DMS153 treated with DMSO at 0.1 percent for 48 hours (cell line): ENCODE data around the gene NCAM1.

Experiments used
- DNase-seq: peaks from one replicate; lab custom pipeline; 2025; ENCODE audit not compliant: unreplicated experiment; lab: John Stamatoyannopoulos, UW

NCAM1 gene

DNA sequence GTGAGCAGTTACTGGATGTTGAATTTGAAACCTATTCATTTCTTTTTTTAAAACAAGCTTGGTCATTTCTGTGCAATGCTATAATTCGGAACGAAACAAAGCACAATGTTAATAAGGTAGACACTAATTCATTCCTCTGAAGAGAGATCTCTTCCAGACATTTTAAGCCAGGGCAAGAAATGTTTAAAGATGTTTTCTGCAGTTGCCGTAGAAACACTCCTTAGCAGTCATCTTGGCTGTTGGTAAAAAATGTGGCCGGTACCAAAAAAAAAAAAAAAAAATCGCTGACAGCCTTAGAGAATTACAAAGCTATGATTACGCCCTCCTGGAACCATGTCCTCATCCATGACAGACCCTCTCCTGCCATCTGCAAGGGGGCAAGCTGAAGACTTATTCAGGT is 286.7 kb downstream of the NCAM1 start:
- DNase-seq, result no peak

DNA sequence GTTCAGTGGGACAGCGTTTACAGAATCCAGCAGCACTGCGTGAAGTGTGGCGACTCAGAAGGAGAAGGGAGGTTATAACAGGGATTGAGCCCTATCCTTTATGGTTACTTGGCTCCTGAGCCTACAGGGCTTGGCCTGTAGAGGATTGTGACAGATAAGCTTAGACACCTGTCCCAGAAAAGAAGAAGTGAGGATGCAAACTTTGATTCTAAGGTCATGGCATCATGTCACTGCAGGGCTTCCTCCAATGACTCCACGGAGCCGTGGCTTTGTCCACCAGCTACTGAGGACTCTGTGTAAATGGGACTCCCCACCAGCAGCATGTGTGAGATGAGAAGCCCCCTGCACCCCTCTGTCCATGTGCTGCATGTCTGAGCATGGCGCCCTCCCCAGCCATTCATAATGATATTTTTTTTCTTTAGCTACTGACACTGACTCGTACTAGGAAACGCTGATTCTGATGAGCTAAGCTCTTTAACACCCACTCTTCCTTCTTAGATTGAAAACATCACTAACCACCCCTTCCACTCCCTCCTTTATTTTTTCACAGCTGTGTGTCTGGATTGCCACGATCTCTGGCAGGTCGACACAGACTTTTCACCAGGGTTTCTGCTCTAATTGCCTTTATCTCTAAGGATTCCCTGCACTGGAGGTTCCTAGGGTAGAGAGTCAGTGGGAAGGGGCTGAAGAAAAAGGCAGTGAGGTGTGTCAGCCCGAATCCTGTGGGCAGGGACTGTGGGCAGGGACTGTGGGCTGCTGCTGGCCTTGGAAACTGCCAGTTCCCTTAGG is 287.7 kb downstream of the NCAM1 start:
- no peak for DNase-seq

DNA sequence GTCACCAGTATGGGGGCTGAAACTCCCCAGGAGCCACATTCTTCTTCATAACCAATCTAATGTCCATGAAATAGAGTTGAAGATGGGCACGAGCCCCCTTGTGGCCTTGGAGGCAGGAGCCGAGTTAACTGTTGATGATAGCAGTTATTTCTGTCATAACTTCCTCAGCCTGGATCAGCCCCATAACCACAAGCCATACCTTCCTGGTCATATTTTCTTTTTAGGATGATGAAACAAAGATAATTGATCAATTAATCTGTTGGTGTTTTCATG is 288.2 kb downstream of the NCAM1 start:
- DNase-seq, result no peak

DNA sequence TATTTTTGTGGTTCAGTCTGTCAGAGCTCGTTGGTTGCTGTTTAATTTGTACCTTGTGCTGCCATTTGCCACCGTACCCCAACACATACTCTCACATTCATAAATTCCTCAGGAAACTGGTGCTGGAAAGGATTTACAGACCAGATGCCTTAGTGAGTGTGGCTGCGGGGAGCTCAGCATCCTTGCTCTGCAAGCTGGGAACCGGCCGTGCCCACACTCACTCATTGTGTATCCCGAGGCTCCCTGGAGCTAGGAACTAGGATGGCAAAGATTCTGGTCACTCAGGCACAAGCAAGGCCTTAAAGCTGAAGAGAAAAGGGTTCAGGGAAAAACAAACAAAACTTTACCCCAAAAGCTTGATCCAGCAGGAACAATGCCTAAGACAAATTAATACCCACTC is 288.6 kb downstream of the NCAM1 start:
- DNase-seq, result no peak

DNA sequence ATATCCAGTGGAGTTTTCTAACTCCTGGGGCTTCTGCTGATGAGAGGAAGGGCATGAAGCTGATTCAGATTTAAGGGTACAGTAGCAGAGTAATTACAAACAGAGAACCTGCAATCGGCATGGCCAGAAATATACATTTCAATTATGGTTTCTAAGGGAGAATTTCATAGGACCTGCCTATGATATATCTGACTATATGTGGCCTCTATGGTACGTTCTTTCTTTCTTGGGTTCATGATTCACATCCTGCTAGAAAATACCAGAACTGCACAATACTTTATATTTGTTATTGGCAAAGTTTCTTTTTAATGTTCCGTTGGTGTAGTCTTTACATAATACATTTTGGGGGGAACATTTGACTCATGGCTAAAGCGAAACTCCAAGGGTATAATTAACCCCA is 290.1 kb downstream of the NCAM1 start:
- DNase-seq, result no peak

DNA sequence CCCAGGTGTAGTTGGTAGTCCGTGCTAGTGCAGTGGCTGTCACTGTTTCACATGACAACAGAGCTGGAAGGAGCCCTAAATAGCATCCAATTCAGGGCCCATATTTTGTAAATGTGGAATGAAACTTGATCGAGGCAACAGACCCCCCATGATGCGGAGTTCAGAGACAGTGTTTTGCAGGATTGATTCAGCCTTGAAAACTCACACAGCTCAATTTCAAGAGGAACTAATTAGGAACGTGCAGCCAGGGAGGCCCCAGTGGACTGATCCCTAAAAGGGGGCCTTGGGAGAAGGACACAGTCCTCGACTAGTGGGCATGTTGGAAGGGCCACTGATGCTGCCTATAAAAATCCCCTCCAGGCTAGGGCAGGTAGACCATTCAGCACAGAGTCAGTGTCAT is 292.2 kb downstream of the NCAM1 start:
- no peak for DNase-seq

DNA sequence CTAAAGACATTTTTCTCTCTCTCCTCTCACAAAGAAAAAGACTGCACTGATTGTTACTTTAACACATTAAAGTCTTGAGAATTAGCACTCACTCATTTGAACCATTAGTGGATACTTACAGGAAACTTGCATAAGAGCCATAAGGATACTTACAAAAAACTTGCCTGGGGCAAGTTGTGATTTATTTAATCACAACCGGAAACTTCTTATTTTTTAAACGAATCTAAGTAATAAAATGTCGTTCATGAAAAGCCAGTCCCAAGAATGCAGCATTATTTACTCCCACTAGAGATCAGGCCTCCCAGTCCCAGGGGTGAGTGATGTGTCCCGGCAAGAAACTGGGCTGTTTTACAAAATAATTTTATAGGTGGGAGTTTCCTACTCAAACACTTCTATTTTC is 293.9 kb downstream of the NCAM1 start:
- DNase-seq, result no peak

DNA sequence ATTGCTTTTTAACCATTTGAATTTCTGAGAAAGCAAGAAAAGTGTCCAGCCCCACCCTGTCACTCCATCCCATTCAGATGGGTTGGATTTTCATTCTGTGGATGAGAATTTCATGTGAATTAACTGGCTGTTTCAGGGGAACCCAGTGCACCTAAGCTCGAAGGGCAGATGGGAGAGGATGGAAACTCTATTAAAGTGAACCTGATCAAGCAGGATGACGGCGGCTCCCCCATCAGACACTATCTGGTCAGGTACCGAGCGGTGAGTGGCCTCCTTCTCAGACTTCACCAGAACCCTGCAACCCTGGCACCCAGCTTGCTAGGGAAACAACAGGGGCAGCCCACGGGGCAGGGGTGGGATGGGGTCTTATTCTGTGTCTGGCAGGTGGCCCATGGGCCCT is 294.5 kb downstream of the NCAM1 start:
- DNase-seq, result no peak

DNA sequence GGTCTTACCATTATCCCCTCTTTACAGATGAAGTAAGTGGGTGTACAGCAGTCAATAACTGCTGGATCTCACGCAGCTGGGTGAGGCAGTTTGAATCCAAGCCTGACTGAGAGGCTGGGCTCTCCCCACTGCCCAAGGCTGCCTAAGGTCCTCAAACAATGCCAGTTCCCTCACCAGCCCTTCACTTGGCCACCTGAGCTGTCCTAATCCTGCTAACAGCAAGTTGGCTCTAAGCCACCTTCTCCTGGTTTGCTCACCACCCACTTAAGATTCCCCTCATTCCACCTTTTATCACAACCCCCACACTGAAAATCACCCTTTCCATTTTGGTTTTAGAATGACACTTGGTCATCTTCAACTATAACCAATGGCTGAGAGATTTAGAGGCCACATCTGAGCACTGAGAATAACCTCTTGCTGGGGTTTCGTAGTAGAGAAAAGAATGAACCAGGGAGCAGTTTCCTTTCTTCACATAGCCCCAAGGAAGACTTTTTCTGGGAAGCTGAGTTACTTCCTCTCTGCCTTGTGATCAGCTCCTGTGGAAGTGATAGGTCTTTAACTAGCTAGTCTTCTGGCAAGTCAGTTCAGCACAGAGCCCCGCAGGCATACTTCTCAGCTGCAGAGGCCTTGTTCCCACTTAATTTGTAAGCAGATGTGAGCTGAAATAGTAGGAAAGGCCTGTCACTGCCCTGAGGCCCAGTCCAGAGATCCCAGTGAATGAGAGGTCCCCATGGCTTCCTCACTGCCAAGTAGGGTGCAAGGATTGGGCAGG is 295.4 kb downstream of the NCAM1 start:
- no peak for DNase-seq

DNA sequence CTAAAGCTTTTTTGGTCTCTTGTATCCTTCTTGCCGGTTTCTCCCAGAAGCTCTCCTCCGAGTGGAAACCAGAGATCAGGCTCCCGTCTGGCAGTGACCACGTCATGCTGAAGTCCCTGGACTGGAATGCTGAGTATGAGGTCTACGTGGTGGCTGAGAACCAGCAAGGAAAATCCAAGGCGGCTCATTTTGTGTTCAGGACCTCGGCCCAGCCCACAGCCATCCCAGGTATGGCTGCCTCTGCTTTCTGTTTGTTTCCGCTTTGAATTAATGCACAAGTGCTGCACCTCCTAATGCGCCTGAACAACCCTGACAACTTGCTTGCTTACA is 298.8 kb downstream of the NCAM1 start:
- no peak for DNase-seq

DNA sequence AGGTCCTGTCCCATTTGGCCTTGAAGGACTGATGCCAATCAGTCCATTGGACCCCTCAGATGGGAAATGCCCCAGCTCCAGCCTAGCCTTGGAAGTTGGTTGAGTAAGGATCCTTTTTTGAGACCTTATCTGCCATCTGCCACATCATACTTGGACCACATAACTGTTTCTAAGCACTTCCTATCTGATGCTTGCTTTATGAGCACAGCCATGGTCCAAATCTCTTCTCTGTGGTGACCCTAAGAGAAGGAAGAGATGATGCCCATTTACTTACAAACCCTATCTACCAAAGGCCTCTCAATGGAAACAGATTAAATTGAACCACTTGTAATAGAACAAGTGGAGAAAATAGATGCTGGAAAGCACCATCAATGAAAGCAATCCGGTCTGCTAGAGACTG is 299.3 kb downstream of the NCAM1 start:
- no peak for DNase-seq

DNA sequence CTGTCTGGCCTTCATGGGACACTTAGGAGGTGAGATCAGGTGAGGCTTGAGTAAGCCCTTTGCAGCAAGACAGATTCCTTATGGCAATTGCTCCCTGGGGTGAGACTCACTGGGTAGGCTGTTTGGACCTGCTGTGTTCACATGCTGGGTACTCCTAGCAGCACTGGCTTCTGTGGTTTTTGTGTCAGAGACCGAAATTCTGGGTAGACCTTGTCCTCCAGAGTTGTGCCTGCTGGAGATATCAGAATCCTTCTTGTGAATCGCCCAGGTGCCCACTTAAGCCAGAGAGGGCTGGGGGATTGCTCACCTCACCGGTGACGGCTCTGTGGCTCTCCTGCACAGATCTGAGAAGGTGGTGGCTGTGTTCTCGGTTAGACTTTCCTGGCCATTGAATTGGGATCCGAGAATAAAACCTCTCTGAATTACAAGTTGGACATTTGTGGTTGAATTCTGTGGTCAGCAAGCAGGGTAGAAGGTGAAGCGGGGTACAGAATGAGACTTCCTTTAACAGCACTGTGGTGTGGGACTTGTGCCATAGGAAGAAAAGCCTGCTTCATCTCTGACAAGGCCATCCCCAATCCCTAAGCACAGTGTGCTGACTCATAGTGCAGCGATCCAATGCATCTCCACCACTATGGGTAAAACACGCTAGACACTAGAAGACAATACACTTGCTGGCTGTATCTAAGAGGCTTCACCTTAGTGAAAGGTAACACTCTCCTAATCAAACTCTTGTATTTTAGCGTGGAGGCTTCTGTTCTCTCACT is 300.7 kb downstream of the NCAM1 start:
- DNase-seq, result no peak

DNA sequence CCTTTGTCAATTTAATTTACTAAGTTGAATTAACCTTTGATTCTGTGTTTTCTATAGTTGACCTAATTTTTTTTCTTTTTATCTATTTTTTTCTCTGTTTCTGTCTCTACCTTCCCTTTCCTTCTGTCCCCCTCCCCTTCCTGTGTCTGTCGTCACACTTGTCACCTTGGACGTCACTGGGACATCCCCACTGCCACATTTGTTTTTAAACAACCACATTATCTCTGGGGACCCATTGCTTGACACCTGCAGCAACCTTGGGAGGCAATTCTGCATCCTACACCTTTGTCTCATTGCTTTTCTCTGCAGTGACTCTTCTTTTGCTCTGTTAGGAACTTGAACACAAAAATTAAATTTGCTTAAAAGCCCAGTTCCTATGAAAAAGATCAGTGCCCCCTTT is 301.4 kb downstream of the NCAM1 start:
- no peak for DNase-seq

DNA sequence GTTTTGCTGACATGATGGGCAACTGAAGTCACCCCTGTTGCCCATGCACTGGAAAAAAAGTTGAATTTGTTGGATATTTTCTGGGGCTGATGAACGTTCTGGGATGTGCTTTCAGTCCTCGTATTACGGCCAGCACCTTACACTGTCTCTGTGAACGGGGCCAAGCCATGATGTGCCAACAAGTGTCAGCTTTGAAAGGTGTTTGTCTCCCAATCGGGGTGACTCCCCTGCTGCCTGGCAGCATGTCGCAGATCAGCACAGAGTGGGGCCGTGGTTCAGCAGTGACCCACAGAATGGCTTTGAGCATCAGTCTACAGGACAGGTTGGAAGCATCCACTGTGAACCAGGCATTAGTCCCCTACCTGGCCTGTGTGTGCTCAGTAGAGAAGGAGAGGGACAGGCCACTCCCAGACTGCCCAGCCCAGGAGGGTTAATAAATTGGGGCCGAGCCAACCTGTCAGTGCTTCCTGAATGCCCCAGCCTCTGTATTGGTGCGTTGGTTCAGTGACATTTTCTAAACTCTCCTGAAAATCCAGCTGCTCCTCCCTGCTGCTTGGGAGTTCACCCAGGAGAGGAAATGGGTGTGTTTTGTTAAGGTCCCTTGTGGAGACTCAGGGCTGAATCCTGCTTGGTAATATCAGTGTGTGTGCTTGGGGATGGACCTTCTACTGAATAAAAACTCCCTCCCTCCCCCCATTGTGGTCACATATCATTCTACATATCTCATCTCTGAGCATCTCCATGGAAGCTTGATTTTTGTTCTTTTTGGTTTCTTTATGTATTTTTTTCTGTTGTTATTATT is 302.4 kb downstream of the NCAM1 start:
- no peak for DNase-seq

DNA sequence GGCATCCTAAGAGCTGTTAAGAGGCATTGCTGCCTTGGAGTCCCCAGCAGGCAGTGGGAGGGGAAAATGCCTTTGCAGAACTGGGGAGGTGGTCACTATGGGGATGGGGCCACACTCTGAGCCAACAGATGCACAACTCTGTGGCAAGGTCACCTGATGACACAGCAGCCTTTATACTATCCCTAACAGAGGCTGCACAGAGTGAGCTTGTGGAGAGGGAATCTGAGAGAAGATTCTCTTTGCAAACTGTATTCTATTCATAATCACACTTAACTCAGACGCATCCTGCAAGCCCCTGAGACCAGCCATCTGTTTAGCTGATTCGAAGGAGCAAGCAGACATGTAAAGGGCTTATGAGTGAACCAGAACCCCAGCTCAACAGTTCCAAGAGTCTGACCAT is 304.1 kb downstream of the NCAM1 start:
- DNase-seq, result no peak

DNA sequence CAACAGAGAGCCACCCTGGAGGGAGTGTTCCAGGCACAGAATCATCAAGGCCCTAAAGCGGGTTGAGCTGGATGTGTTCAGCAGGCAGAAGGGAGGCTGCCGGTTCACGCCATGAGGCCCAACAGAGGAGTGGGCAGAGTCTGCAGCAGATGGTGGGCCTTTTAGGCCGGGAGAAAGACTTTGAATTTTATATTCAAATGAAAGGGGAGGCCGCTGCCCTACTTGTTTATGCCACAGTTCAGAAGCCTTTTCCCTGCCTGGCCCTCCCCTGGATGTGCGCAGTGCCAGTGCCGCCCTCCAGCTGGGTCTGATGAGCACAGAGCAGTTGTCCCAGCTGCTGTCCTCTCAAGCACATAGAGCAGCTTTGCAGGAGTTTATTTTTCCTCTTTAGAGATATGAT is 306.3 kb downstream of the NCAM1 start:
- no peak for DNase-seq

DNA sequence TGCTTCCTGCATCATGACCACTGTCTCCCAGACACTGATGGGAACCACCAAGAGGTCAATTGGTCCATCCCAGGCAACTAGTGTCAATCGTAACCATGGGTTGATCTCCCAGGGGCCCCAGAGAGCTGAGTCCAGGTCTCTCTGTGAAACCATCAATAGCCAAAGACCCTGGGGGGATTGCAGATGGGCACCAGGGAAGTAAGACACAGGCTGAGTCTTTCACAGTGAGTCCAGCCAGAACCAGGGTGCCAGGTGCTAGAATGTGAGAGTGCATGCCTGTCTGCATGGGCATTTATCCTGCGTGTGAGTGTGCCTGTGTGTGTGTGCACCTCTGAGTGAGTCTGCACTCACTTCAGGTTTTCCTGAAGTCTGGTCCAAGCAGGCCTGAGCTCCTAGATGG is 307.9 kb downstream of the NCAM1 start:
- DNase-seq, result no peak

DNA sequence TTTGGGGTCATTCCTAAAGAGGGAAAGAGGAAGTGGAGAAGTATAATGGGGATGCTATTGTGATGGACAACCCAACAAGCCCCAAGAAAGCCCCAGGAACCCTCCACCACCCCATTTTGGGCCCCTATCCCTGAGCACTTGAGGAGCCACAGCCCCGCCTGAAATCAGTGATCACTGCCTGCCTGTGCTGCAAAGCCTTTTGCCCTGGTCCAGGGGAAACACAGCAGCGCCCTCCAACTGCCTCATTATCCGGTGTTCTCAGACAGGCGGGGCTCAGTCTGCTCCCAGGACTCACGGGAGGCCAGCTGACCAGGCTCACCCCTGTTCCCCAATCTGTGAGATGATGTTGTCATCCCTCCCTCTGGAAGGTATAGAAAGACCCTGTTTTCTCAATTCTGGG is 308.4 kb downstream of the NCAM1 start:
- no peak for DNase-seq

DNA sequence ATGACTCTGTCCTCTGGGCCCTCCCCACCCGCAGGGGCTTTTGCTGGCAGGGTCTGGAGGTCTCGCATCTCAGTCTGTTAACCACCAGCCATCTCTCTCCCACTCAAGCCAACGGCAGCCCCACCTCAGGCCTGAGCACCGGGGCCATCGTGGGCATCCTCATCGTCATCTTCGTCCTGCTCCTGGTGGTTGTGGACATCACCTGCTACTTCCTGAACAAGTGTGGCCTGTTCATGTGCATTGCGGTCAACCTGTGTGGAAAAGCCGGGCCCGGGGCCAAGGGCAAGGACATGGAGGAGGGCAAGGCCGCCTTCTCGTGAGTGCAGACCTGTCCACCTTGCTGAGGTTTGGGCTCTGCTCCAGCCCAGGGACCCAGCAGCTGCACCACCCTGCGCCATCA is 308.9 kb downstream of the NCAM1 start:
- no peak for DNase-seq

DNA sequence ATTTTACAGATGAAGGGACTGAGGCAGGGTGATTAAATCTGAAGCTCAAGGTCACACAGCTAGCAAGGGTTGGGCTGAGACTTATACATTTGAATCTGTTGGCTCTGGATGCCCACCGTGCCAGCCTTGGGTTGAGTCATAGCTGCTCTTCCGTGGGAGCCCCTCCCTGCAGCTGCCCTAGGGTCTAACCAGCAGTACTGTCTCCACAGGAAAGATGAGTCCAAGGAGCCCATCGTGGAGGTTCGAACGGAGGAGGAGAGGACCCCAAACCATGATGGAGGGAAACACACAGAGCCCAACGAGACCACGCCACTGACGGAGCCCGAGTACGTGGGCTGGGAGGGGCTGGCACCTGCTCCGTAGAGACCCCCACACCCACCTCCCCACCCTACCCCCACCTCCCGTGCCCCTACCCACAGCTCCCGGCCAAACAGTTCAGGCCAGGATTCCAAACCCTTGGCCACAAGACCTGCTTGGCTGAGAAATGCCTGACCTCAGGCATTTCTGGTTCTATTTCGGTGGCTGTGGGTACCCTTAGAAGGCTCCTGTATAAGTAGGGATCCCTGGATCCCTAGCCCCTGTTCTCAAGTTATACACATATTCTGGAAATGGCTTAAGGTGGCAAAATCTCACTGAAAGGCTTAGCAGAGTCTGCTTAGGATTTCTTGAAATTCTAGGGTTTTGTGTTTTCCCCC is 310.5 kb downstream of the NCAM1 start:
- DNase-seq, result no peak

DNA sequence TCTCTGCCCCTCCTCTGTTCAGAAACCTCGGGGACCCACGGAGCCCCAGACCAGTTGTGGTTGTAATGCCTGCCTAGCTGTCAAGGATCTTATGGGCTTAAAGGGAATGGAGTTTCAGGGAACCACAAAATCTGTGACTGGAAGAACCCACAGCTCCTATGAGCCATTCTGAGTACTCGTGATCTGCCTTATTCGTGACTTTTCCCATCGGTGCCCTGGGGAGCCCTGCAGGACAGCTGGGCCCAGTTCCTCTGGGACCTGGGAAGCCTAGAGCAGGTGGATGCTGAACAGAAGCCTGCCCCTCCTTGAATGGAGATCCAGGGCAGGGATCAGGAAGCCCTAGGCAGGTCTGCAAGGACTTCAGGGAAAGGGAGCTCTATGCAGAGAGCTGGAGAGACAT is 311.1 kb downstream of the NCAM1 start:
- no peak for DNase-seq
